Measurements from ENCODE around the gene TEAD1. TPM values are rescaled to one million over a fixed set of nuclear protein-coding genes. Genes with fewer than 3 reads are reported as not detected.

Gene TEAD1
- polyA plus RNA-seq, 1 donor (not counting 4 experiments of a cell fraction or from before 2014, with no cell fraction given), result 32.7 TPM

GRCh38 chr11:12773591-12773990 is 99.4 kb downstream of the TEAD1 start:
- peaks cover 72% of the 10 kb centered on the region for H3K79me2 ChIP-seq (ENCODE audit: control insufficient read depth, insufficient read depth, low read length)
- no peaks in the 10 kb centered on the region for H3K9me3 ChIP-seq (ENCODE audit: control insufficient read depth, low read depth, low read length)
- peaks cover 0 to 4% of the 10 kb centered on the region in 2 experiments for H3K36me3 ChIP-seq (ENCODE audit: control insufficient read depth in 2 of 2, extremely low read depth in 1 of 2, insufficient read depth in 2 of 2, low read length in 2 of 2)
- TF ChIP-seq CTCF (optimal IDR thresholded peaks at IDR 0.05 in 1 of 3, IDR thresholded peaks at IDR 0.05 in 1 of 3, conservative IDR thresholded peaks at IDR 0.05 in 1 of 3; ENCODE audit: extremely low read depth in 1 of 3, insufficient read depth in 2 of 3, low read length in 3 of 3), result no peak
- no peak for TF ChIP-seq EZH2 (IDR thresholded peaks at IDR 0.05; ENCODE audit: low read length)
- no peak overlapping the region for H3K4me3 ChIP-seq (ENCODE audit: control insufficient read depth in 2 of 3, extremely low read depth in 1 of 3, insufficient read depth in 2 of 3, low read depth in 1 of 3, low read length in 3 of 3)
- peaks cover 40% of the 10 kb centered on the region for H3K4me1 ChIP-seq (ENCODE audit: control insufficient read depth, extremely low read depth, insufficient read depth, low read length)
- H3K27me3 ChIP-seq (ENCODE audit: control insufficient read depth, extremely low read depth, insufficient read depth, low read length), result no peaks in the 10 kb centered on the region
- H3K27ac ChIP-seq (ENCODE audit: control insufficient read depth, insufficient read depth, low read length), result no peak overlapping the region
- FAIRE-seq (no peak), DNase-seq (ENCODE audit: low read depth, low spot score) (no peak)
- H3K4me2 ChIP-seq (ENCODE audit: control insufficient read depth, extremely low read depth, insufficient read depth, low read depth, low read length), result no peak overlapping the region
- peaks cover 2% of the 10 kb centered on the region for H3K9me1 ChIP-seq (ENCODE audit: control insufficient read depth, extremely low read depth, insufficient read depth, low read length)
- no peak overlapping the region for H2AFZ ChIP-seq (ENCODE audit: control insufficient read depth, low read length)
- dilution Hi-C loops (cut with MboI; ENCODE audit: extremely low pct_ligation_motif_present, low sequenced_read_pairs), result no loop called here
- H4K20me1 ChIP-seq (ENCODE audit: control insufficient read depth, extremely low read depth, insufficient read depth, low read length), result no peaks in the 10 kb centered on the region
- no peak overlapping the region for H3K9ac ChIP-seq (ENCODE audit: control insufficient read depth, extremely low read depth, insufficient read depth, low read length)

DNA sequence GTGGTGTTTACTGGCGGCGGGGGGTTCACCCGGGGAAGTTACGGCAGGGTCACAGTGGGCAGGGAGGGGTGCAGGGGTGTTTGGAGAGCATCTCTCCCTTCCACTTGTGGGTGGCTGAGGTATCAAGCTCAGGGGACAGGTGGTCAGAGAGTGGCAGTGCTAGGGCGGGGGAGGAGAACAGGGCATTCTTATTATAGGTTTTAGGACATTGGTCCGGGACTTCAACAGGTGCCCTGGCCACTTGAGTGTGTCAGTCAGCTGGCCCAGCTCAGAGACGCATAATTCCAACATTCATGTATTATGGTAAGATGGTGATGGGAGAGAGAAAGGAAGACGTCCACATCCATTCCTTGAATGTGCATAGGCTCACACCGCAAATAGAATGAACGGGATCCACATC is 101.7 kb downstream of the TEAD1 start:
- no peaks in the 10 kb centered on the region for H3K9me1 ChIP-seq (ENCODE audit: control insufficient read depth, extremely low read depth, insufficient read depth, low read length)
- peaks cover 0 to 4% of the 10 kb centered on the region in 2 experiments for H3K36me3 ChIP-seq (ENCODE audit: control insufficient read depth in 2 of 2, extremely low read depth in 1 of 2, insufficient read depth in 2 of 2, low read length in 2 of 2)
- no peak overlapping the region for H3K4me3 ChIP-seq (ENCODE audit: control insufficient read depth in 2 of 3, extremely low read depth in 1 of 3, insufficient read depth in 2 of 3, low read depth in 1 of 3, low read length in 3 of 3)
- peaks cover 16% of the 10 kb centered on the region for H3K4me1 ChIP-seq (ENCODE audit: control insufficient read depth, extremely low read depth, insufficient read depth, low read length)
- H4K20me1 ChIP-seq (ENCODE audit: control insufficient read depth, extremely low read depth, insufficient read depth, low read length), result no peaks in the 10 kb centered on the region
- peaks cover 76% of the 10 kb centered on the region for H3K79me2 ChIP-seq (ENCODE audit: control insufficient read depth, insufficient read depth, low read length)
- no peak for DNase-seq (ENCODE audit: low read depth, low spot score)
- H3K9me3 ChIP-seq (ENCODE audit: control insufficient read depth, low read depth, low read length), result no peaks in the 10 kb centered on the region
- H3K4me2 ChIP-seq (ENCODE audit: control insufficient read depth, extremely low read depth, insufficient read depth, low read depth, low read length), result no peak overlapping the region
- H3K27me3 ChIP-seq (ENCODE audit: control insufficient read depth, extremely low read depth, insufficient read depth, low read length), result no peaks in the 10 kb centered on the region
- no peak overlapping the region for H3K9ac ChIP-seq (ENCODE audit: control insufficient read depth, extremely low read depth, insufficient read depth, low read length)
- no peak overlapping the region for H2AFZ ChIP-seq (ENCODE audit: control insufficient read depth, low read length)
- no peak for FAIRE-seq
- TF ChIP-seq EZH2 (IDR thresholded peaks at IDR 0.05; ENCODE audit: low read length), result no peak
- no peak for TF ChIP-seq CTCF (optimal IDR thresholded peaks at IDR 0.05 in 1 of 3, IDR thresholded peaks at IDR 0.05 in 1 of 3, conservative IDR thresholded peaks at IDR 0.05 in 1 of 3; ENCODE audit: extremely low read depth in 1 of 3, insufficient read depth in 2 of 3, low read length in 3 of 3)
- no peak overlapping the region for H3K27ac ChIP-seq (ENCODE audit: control insufficient read depth, insufficient read depth, low read length)
- dilution Hi-C loops (cut with MboI; ENCODE audit: extremely low pct_ligation_motif_present, low sequenced_read_pairs), result no loop called here
